ENCODE measurements around the gene SPEN.
A peak's percentile ranks its signal among the peaks of the same experiment; 100 is the strongest.
"Not testable (repeated sequence)": the region's sequence is repeated elsewhere in the genome, so short reads cannot be mapped to it uniquely, and the experiment has no call there.

The SPEN gene

DNA sequence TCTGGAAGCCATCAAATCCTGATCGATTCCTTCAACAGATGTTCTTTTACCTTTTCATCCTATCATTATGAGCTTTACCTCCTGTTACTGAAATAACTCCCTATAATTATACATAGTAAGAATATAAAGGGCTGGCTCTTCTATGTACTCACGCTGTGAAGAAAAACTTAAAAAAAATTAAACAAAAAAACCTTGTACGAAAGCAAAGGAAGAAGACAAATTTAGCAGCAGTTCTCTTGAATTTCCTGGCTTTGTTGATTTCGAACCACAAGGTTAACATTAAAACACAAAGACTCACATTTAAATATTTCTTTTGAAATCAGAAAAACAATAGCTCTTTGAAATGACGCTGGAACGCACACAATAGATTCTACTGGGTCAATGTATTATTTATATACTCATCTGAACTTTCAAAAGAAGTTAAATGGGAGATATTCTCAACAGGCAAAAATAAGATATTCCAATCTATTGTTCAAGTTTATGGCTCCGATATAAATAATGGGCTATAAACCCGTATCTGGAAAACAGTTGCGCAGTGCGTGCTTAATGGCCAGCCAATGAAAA lies 13.6 kb upstream of the SPEN start:
- peak; percentile 83 for DNase-seq

DNA sequence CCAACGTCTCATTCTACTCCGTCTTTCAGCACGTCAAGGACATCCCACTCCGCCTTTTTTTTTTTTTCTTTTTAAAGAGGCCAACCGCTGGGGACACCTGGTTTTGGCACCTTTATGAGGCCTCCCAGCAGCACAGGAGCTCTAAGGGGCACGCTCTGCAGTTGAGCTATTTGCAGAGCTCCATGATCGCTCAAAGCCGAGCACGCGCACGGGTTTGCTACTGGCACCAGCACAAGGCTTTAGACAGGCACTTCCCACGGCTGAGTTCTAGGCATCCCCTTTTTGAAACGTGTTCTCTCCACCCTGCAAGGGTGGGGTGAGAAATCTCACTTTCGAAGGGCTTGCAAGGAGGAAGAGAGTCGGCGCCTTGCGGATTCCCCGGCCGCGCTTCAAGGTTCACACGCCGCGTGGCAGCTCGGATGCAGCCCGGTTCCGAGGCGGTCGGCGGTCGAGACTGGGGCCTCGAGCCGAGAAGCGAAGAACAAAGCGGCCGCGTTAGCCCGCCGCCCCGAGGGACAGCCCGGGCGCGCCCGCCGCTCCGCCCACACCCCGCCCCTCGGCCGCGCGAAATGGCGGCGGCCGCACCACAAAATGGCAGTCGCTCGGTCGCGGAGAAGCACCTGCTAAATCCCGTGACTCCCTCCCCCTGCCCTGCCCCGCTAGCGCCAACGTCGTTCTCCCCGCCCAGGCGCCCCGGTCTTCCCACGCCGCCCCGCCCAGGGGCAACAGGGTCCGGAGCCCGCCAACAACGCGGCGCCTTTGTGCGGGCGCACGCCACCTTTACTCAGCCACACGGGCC lies 12.9 kb upstream of the SPEN start:
- peak; percentile 87 for DNase-seq

- DNase-seq, result no peak
Observed at GRCh38 chr1:15835205-15835740, 12.2 kb upstream of the SPEN start.

DNA sequence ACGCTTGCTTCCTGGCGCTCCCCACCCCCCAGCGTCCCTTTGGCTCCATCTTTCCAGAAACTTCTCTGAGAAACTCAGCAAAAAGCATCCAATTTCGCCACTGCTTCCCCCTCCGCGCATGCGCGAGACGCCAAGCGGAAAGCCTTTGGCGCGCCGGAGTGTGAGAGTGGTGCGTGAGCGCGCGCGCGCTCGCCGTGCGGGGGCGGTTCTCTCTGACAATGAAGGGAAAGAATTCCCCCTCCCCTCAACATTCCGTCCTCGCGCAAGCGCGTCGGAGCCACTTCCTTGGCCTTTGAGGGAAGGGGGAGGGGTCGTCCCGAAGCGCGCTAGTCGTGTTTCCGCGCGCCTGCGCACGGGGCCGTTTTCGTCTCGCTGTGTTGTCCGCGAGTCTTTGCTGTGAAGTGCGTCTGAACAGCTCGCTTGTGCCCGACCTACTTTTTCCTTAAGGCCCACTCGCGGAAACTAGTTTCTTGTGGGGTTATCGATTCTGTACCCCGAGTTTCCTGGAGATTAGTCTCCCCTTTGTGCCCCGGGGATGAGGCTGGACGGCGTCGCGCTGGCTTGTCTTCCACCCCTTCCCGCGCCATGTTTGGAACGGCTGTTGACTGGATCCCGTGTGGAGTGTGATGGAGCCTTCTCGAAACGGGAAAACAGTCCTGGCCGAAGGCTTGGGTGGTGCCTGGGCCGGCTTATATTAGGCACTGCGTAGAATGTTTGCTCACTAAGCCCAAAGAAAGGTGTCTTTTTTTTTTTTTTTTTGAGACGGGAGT lies 11.6 kb upstream of the SPEN start:
- DNase-seq, result peak; percentile 99

GRCh38 chr1:15836511-15836771 lies 11.1 kb upstream of the SPEN start:
- not testable (repeated sequence) for DNase-seq

DNA sequence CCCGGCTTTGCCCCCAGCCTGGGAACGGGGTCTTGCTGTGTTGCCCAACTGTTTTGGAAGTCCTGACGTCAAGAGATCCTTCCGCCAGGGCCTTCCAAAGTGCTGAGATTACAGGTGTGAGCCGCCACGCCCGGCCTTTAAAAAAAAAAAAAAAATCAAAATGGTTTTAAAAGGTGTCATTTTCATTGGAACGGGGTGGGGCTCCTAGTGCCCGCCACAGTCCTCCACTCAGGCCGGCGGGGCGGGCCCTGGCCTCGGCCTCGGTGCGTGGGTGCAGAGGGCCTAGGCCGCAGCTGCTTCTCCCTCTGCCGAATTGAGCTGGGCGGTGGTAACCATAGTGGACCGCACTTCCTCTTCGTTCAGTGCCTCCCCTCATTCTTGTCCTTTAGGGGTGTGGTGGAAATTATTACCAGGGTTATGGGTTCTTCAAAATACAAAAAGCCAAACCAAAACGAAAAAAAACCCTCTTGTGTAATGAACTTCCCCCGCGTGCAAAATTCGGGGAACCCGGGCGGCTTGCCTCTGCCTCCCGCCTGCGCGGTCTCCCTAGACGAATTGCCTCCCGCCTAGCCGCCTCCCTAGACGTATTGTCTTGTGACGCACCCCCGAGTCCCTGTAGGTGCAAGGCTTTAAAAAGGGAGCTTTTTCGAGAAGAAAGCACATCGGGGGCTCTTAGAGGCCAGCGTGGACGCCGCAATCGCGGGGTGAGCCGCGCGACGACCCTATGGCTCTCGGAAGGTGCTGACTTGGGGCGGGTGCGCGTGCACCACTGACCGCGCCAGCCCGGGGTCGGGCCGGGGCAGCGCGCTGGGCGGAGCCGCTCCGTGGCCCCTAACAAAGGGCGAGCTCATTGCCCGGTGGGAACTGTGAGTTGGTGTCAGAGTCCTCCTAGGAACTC lies 10.5 kb upstream of the SPEN start:
- no peak for DNase-seq

- no peak for DNase-seq
Observed at GRCh38 chr1:15837931-15838330, 9.6 kb upstream of the SPEN start.

GRCh38 chr1:15838721-15839120 lies 8.8 kb upstream of the SPEN start:
- DNase-seq, result no peak

DNA sequence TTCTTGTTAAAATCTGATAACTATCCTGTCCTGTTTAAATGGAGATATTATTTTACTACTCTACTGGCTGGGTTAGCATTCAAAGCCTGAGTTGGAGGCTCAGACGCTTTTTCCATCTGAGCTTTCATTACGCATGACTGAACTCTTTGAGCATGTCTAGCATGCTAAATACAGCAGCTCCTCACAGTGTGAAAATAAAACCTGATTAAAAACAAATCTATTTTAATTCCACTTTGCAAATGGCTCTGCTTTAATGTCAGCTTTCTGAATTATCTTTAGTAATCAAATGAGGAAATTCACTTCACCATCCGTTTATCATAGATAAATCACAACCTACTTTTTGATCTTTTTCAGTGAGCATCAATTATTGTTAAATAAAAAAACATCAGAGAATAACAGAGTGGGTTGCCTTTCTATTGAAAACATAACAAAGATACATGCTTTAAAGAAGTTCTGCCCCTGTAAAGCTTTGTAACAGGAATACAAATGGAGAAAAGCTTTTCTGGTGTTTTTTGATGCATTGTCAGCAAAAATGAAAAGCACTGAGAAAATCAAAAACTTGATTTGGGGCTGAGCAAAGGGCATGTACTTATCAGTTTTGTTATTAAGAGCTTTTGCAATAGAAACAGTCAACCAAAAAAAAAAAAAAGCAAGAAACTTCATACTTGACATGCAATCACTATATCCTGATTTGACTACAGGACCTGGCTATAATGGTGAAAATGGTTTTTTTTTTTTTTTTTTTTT lies 3.5 kb upstream of the SPEN start:
- no peak for DNase-seq

DNA sequence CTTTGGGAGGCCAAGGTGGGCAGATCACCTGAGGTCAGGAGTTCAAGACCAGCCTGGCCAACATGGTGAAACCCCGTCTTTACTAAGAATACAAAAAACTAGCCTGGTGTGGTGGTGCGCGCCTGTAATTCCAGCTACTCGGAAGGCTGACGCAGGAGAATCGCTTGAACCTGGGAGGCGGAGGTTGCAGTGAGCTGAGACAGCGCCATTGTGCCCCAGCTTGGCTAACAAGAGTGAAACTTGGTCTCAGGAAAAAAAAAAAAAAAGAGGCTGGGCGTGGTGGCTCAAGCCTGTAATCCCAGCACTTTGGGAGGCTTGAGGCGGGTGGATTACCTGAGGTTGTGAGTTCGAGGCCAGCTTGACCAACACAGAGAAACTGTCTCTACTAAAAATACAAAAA lies 1.5 kb upstream of the SPEN start:
- not testable (repeated sequence) for DNase-seq

- no peak for DNase-seq
Observed at GRCh38 chr1:15847893-15848142, 311 bp downstream of the SPEN start.

- DNase-seq, result peak; percentile 40
Observed at GRCh38 chr1:15848143-15848928, 829 bp downstream of the SPEN start.

DNA sequence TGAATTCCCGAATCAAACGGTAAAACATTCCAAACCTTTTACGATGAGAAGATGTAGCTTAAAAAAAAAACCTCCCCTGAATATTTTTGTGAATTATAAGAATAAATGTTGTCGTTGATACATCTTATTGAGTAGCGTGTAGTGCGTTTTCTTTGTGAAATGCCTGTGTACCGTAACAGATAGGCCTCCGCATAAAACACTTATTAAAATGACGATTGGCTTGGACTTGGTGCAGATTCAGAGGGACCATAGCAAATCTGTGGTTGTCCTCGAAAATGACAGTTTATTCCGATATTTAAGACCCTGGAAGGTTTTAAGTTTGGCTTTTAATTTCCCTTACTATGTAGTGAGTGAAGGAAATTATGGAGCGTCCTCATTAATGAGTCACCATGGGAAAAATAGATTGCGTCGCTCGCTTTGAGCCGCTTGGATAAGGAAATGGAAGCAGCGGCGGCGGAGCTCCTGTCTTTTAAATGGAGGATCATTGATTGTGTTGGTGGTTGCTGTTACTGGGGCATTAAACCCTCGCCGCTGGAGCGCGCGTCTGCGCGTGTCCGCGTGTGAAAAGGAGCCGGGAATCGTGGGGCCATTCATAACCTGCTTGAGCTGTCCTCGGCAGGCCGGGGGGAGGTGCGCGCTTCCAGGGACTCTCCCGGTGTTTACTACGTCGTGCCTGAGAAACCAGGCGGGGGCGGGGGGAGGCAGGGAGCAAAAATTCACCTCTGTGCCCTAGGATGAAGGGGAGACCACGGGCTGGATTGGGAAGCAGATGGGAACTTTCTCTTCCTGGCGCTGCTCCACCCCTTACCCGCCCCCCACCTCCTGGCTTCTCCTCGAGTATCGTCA lies 1.6 kb downstream of the SPEN start:
- peak; percentile 81 for DNase-seq

- DNase-seq, result peak; percentile 55
Observed at GRCh38 chr1:15849775-15850324, 2.3 kb downstream of the SPEN start.

- DNase-seq, result no peak
Observed at GRCh38 chr1:15850471-15851001, 3.0 kb downstream of the SPEN start.

- no peak for DNase-seq
Observed at GRCh38 chr1:15851210-15852035, 3.9 kb downstream of the SPEN start.

GRCh38 chr1:15852036-15852827 lies 4.7 kb downstream of the SPEN start:
- DNase-seq, result no peak

DNA sequence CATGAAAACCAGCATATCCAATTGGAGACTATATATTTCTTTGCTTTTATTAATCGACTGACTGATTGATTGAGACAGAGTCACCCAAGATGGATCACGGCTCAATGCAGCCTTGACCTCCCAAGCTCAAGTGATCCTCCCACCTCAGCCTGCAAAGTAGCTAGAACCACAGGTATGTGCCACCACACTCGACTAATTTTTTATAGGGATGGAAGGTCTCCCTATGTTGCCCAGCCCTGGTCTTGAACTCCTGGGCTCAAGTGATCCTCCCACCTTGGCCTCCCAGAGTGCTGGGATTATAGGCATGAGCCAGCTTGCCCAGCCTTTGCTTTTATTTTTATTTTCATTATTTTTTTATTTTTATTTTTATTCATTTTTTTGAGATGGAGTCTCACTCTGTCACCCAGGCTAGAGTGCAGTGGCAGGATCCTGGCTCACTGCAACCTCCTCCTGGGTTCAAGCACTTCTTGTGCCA lies 5.4 kb downstream of the SPEN start:
- DNase-seq, result no peak

Data from HCEC 1CT (cell line).